Activated CD8-positive, alpha-beta memory T cell treated with anti-CD3 and anti-CD28 coated beads, Interleukin-2, amount 50 U/mL, for 48 hours (primary cell): Measurements from ENCODE around the gene HEYL.
"Not testable (repeated sequence)": the region's sequence is repeated elsewhere in the genome, so short reads cannot be mapped to it uniquely, and the experiment has no call there.

Experiments
- DNase-seq: peaks from one replicate; pipeline ENCODE4 v3.0.0-alpha.2; 2020

Gene HEYL

GRCh38 chr1:39635205-39635870, 4.1 kb downstream of the HEYL start:
- DNase-seq, result no peak

- no peak for DNase-seq
Measured at GRCh38 chr1:39633422-39633821, 6.0 kb downstream of the HEYL start.

- no peak for DNase-seq
Measured at GRCh38 chr1:39632682-39633417, 6.6 kb downstream of the HEYL start.

DNA sequence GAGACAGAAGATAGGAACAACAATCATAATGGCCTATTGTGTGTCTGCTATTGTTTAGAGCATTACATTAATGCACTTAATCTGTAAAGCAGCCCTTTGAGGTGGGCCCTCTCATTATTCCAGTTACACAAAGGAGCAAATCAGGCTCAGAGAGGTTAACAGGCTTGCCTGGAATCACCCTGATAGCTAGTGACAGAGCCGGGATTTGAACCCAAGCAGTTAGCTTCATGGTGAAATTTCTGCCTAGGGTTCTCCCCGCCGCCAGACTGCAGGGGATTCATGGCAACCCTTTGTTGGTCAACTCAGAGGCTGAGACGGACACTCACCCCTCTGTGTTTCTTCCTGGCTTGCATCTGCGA, 7.1 kb downstream of the HEYL start:
- no peak for DNase-seq

DNA sequence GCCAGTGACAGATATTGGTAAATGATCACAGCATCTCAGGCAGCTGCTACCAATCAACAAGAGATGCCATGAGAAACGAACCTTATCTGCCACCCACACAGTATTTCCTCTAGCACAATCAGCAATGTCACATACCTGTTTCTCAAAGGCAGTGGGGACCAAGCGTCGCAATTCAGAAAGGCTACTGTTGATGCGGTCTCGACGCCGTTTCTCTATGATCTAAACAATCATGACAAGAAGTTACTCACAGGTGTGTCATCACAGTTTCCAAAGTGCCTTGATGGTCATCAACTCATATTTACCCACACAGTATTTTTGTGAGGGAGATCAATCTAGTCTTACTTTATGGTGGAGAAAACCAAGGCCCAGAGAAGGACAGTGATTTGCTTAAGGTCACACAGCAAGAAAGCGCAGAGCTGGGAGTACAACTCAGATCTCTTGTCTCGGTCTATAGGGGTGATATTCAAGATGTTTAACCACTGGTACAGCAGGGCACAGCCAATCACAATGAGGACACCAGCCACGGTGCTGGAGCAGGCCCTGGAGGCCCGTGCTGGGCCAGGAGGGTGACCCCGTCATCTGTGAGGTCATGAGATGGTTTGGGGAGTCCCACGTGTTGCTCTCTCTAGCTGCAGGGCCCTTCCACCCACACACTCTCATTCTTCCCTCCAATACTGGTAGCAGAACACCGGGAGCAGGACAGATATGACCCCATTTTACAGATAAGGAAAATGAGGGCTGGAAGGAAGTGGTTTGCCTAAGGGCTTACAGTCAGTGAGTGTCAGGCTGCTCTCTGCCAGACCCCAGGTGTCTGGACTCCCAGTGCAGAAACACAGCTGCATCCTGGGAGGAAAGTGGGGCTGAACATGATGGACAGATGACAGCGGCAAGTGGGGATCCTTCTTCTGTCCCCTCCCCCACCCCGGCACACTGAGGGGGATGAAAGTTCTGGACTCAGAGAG, 7.8 kb downstream of the HEYL start:
- no peak for DNase-seq

GRCh38 chr1:39628807-39629350, 10.6 kb downstream of the HEYL start:
- no peak for DNase-seq

DNA sequence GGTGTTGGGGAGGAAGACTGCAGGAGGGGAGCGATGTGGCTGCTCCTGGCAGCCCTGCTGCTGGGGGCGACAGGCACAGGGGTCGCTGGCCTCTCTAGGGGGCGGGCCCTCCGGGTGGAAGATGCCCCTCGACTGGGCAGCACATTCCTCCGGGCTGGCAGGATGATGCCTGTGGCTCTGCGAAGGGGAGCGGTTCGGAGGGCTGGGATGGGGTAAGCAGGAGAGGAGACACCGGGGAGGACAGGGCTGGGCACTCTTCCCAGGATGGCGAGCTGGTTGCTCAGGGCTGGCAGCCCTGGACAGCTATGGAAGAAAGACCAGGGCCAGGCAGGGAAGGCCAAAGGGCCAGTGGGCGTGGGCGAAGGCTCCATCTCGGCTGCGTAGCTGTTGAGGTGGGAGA, 12.8 kb downstream of the HEYL start:
- no peak for DNase-seq

DNA sequence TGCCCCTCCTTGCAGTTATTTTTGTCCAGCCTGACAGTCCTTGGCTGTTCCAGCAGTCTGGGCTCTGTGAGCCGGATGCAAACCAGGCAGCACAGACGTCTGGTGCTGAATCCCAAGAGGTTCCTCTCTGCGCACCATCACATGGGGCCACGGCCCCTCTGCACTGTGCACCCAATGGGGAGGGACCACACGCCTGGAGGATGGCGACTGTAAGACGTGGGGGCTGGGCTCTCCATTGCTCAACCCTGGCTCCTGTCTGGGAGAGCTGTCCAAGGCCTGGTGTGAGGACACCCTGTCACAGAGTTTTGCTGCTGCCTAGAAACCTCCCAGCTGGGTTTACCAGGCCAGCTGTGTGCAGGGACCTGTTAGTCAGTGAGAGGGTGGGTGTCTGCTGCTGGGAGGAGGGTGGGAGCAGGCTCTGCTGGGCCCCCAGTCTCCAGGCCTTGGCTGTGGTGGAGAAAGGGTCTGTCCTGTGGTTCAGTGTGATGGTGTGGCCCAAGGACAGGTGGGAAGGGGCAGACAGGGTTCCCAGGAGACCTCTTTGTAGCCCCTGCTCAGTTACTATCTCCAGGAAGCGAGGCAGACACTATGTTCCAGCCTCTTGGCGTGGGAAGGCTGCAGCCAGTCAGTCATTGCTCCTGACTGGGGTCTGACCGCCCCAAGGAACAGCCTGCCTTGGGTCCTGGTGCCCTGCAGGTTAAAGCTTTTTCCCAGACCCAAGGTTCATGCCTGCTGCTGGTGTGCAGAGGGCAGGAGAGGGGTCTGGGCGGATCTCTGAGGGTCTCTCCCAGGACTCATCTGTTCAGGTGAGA, 13.8 kb downstream of the HEYL start:
- DNase-seq, result no peak

GRCh38 chr1:39625009-39625408, 14.4 kb downstream of the HEYL start:
- no peak for DNase-seq

GRCh38 chr1:39623053-39623452, 16.4 kb downstream of the HEYL start:
- no peak for DNase-seq

DNA sequence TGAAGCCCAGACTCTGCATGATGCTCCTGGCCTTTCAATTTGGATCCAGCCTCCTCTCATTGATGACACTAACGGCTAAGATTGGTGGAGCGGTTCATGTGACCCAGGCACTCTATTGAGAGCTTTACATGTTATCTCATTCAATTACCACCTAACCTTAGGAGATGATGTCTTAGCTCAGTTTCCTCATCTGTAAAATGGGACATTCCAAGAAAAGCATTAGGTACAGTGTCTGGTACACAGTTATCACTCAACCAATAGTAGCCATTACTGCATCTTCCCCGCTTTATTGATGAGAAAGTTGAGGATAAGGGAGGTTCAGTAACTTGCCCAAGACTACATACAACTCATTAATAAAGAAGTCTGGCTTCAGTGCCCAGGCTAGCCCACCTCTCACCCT, 17.0 kb downstream of the HEYL start:
- DNase-seq, result no peak

GRCh38 chr1:39620659-39621165, 18.7 kb downstream of the HEYL start:
- no peak for DNase-seq

GRCh38 chr1:39617488-39618049, 21.9 kb downstream of the HEYL start:
- no peak for DNase-seq

- DNase-seq, result no peak
Measured at GRCh38 chr1:39615086-39615673, 24.3 kb downstream of the HEYL start.

DNA sequence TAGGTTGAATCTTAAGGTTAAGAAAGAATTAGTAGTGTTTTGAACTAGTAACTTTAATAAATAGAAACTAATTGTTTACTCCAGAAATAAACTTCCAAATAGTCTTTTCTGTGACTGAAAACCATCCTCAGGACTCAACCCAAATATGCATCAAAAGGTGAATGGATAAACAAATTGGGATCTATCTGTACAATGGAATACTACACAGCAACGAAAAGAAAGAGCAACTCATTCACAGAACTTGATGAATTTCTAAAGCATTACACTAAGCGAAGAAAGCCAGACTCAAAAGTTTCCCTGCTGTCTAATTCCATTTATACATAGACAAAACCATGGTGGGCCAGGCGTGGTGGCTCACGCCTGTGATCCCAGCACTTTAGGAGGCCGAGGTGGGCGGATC, 25.0 kb downstream of the HEYL start:
- no peak for DNase-seq

DNA sequence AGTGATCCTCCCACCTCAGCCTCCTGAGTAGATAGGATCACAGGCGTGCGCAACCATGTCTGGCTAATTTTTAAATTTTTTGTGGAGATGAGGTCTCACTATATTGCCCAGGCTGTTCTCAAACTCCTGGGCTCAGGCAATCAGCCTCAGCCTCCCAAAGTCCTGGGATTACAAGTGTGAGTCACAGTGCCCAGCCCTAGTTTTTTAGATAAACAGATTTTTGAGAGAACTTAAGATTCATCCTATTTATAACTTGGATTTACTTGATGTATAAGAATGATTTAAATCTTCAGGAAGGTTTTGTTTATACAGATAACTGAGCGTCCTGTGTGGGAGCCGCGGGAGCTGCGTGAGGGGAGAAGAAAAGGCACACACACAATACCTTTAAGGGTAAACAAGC, 26.2 kb downstream of the HEYL start:
- DNase-seq, result no peak

DNA sequence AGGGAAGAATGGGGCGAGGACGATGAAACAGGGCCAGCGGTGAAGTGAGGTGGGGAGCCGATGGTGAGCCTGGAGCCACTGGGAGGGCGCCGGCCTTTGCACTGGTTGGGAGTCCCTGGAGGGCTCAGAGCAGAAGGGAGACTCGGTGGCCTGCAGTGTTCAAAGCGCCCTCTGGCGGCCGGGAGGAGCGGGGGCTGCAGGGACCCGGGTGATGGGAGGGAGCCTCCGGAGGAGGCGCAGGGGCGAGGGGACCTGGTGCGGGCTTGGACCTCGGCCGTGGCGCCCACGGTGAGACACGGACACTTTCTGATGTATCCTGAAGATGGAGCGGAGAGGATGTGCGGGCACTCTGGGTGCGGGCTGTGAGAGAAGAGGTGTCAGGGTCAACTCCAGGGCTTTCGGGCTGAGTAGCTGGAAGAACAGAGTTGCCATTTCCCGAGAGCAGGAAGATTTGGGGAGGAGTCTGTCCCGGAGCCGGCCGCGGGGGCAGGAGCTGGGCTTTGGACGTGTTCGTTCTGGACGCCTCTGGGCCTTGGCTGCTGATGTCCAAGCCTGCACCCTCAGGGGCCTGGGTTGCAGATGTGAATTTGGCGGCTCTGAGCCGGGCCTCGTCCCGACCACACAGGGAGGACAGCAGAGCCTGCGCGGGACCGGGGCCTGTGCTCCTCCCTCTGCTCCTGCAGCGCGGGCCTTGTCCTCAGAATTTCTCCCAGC, 29.7 kb downstream of the HEYL start:
- DNase-seq, result peak; percentile 94

DNA sequence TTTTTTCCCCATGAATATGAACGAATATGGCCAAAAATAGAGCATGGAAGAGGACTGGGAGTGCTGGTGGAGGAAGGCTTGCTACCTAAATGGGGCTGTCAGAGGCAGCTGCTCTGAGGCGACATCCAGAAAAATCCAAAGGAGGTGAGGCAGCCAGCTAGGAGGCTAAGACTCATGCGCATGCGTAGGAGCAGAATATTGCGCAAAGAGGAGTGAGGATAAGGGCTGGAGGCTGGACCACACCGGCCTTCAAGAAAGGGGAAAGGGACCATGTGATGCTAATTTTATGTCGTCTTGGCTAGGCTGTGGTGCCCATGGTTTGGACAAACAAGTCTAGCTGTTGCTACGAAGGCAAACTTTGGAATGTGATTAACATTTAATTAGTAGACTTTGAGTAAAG, 30.5 kb downstream of the HEYL start:
- no peak for DNase-seq

DNA sequence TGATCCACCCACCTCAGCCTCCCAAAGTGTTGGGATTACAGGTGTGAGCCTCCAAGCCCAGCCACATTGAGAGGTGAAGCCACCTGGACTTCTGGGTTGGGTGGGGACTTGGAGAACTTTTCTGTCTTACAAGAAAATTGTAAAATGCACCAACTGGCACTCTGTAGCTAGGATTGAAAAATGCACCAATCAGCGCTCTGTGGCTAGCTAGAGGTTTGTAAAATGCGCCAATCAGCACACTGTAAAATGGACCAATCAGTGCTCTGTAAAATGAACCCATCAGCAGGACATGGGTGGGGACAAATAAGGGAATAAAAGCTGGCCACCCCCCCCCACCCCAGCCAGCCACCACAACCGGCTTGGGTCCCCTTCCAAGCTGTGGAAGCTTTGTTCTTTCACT, 35.8 kb downstream of the HEYL start:
- DNase-seq, result not testable (repeated sequence)

DNA sequence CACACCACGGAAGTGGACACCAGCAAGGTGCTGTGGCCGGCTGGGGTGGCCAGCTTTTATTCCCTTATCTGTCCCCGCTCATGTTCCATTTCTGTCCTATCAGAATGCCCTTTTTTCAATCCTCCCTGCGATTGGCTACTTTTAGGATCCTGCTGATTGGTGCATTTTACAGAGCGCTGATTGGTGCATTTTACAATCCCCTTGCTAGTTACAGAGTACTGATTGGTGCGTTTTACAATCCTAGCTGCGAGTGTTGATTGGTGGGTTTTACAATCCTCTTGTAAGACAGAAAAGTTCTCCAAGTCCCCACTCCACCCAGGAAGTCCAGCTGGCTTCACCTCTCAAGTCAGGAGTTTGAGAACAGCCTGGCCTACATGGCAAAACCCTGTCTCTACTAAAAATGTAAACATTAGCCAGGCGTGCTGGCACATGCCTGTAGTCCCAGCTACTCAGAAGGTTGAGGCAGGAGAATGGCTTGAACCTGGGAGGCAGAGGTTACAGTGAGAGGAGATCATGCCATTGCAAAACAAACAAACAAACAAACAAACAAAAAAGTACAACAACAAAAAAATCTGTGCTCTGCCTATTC, 37.7 kb downstream of the HEYL start:
- not testable (repeated sequence) for DNase-seq
